C4-2B (cell line): ENCODE results near the gene RIN3.
"Not testable (repeated sequence)": the region's sequence is repeated elsewhere in the genome, so short reads cannot be mapped to it uniquely, and the experiment has no call there.

ENCODE experiments used
- ZFX ChIP-seq: fragments of 450-650 bp; IDR thresholded peaks from 2 replicates; pipeline ENCODE4 v1.6.1; 2017
- TF ChIP-seq, protein P1 (sequence below): fragments of 450-650 bp; conservative IDR thresholded peaks from 2 replicates; pipeline ENCODE4 v1.5.1; 2017; ENCODE audit warnings: mild to moderate bottlenecking

DNA sequence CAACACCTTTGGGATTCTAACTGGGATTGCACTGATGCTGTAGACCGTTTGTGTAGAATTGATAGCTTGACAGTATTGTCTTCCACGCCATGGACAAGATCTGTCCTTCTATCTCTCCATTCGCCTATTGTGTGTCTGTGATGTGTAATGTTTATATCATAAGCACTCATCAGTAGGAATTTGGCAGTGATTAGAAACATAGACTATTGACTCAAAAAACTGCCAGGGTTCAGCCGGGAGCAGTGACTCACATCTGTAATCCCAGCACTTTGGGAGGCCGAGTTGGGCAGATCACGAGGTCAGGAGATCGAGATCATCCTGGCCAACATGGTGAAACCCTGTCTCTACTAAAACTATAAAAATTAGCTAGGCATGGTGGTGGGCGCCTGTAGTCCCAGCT lies 22.6 kb downstream of the RIN3 start:
- not testable (repeated sequence) for TF ChIP-seq ZFX
- TF ChIP-seq, protein P1, sequence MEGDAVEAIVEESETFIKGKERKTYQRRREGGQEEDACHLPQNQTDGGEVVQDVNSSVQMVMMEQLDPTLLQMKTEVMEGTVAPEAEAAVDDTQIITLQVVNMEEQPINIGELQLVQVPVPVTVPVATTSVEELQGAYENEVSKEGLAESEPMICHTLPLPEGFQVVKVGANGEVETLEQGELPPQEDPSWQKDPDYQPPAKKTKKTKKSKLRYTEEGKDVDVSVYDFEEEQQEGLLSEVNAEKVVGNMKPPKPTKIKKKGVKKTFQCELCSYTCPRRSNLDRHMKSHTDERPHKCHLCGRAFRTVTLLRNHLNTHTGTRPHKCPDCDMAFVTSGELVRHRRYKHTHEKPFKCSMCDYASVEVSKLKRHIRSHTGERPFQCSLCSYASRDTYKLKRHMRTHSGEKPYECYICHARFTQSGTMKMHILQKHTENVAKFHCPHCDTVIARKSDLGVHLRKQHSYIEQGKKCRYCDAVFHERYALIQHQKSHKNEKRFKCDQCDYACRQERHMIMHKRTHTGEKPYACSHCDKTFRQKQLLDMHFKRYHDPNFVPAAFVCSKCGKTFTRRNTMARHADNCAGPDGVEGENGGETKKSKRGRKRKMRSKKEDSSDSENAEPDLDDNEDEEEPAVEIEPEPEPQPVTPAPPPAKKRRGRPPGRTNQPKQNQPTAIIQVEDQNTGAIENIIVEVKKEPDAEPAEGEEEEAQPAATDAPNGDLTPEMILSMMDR, result not testable (repeated sequence)
